ENCODE data around the gene HAP1.

The HAP1 gene

GRCh38 chr17:41773190-41773588, 38.7 kb upstream of the HAP1 start:
- Histone ChIP-seq H3K4me1 (ENCODE audit: control insufficient read depth, insufficient read depth, low read length) (peaks cover 33% of the 10 kb centered on the region), H3K27ac (ENCODE audit: low read depth, low read length) (peak overlapping the region; percentile 57), H3K9ac (ENCODE audit: low read depth, low read length) (no peak overlapping the region), H3K4me3 (ENCODE audit: low read depth, low read length) (no peak overlapping the region), H3K27me3 (ENCODE audit: control insufficient read depth, insufficient read depth, low read length) (no peaks in the 10 kb centered on the region), H3K9me3 (ENCODE audit: control insufficient read depth, insufficient read depth, low read length) (no peaks in the 10 kb centered on the region), H3K36me3 (ENCODE audit: control insufficient read depth, insufficient read depth, low read length) (peaks cover 32% of the 10 kb centered on the region)

GRCh38 chr17:41772586-41773189, 38.2 kb upstream of the HAP1 start:
- Histone ChIP-seq H3K27me3 (ENCODE audit: control insufficient read depth, insufficient read depth, low read length) (no peaks in the 10 kb centered on the region), H3K27ac (ENCODE audit: low read depth, low read length) (peak overlapping the region; percentile 57), H3K4me3 (ENCODE audit: low read depth, low read length) (no peak overlapping the region), H3K9ac (ENCODE audit: low read depth, low read length) (no peak overlapping the region), H3K36me3 (ENCODE audit: control insufficient read depth, insufficient read depth, low read length) (peaks cover 34% of the 10 kb centered on the region), H3K9me3 (ENCODE audit: control insufficient read depth, insufficient read depth, low read length) (no peaks in the 10 kb centered on the region), H3K4me1 (ENCODE audit: control insufficient read depth, insufficient read depth, low read length) (peaks cover 33% of the 10 kb centered on the region)

GRCh38 chr17:41772218-41772585, 37.8 kb upstream of the HAP1 start:
- Histone ChIP-seq H3K9ac (ENCODE audit: low read depth, low read length) (no peak overlapping the region), H3K4me1 (ENCODE audit: control insufficient read depth, insufficient read depth, low read length) (peaks cover 30% of the 10 kb centered on the region), H3K36me3 (ENCODE audit: control insufficient read depth, insufficient read depth, low read length) (peaks cover 39% of the 10 kb centered on the region), H3K4me3 (ENCODE audit: low read depth, low read length) (no peak overlapping the region), H3K27me3 (ENCODE audit: control insufficient read depth, insufficient read depth, low read length) (no peaks in the 10 kb centered on the region), H3K9me3 (ENCODE audit: control insufficient read depth, insufficient read depth, low read length) (no peaks in the 10 kb centered on the region), H3K27ac (ENCODE audit: low read depth, low read length) (no peak overlapping the region)

GRCh38 chr17:41771389-41772206, 37.2 kb upstream of the HAP1 start:
- no peak overlapping the region for H3K27ac ChIP-seq (ENCODE audit: low read depth, low read length)
- H3K4me1 ChIP-seq (ENCODE audit: control insufficient read depth, insufficient read depth, low read length): peaks cover 30% of the 10 kb centered on the region
- H3K9ac ChIP-seq (ENCODE audit: low read depth, low read length): no peak overlapping the region
- no peak overlapping the region for H3K4me3 ChIP-seq (ENCODE audit: low read depth, low read length)
- H3K36me3 ChIP-seq (ENCODE audit: control insufficient read depth, insufficient read depth, low read length): peaks cover 44% of the 10 kb centered on the region
- no peaks in the 10 kb centered on the region for H3K9me3 ChIP-seq (ENCODE audit: control insufficient read depth, insufficient read depth, low read length)
- H3K27me3 ChIP-seq (ENCODE audit: control insufficient read depth, insufficient read depth, low read length): no peaks in the 10 kb centered on the region

GRCh38 chr17:41769985-41770384, 35.5 kb upstream of the HAP1 start:
- Histone ChIP-seq H3K27me3 (ENCODE audit: control insufficient read depth, insufficient read depth, low read length) (no peaks in the 10 kb centered on the region), H3K4me3 (ENCODE audit: low read depth, low read length) (no peak overlapping the region), H3K4me1 (ENCODE audit: control insufficient read depth, insufficient read depth, low read length) (peaks cover 19% of the 10 kb centered on the region), H3K27ac (ENCODE audit: low read depth, low read length) (no peak overlapping the region), H3K9me3 (ENCODE audit: control insufficient read depth, insufficient read depth, low read length) (no peaks in the 10 kb centered on the region), H3K36me3 (ENCODE audit: control insufficient read depth, insufficient read depth, low read length) (peaks cover 56% of the 10 kb centered on the region), H3K9ac (ENCODE audit: low read depth, low read length) (no peak overlapping the region)

GRCh38 chr17:41769346-41769862, 35.0 kb upstream of the HAP1 start:
- Histone ChIP-seq H3K4me1 (ENCODE audit: control insufficient read depth, insufficient read depth, low read length) (peaks cover 19% of the 10 kb centered on the region), H3K4me3 (ENCODE audit: low read depth, low read length) (no peak overlapping the region), H3K36me3 (ENCODE audit: control insufficient read depth, insufficient read depth, low read length) (peaks cover 62% of the 10 kb centered on the region), H3K27me3 (ENCODE audit: control insufficient read depth, insufficient read depth, low read length) (no peaks in the 10 kb centered on the region), H3K9me3 (ENCODE audit: control insufficient read depth, insufficient read depth, low read length) (no peaks in the 10 kb centered on the region), H3K27ac (ENCODE audit: low read depth, low read length) (no peak overlapping the region), H3K9ac (ENCODE audit: low read depth, low read length) (no peak overlapping the region)

- Histone ChIP-seq H3K9me3 (ENCODE audit: control insufficient read depth, insufficient read depth, low read length) (no peaks in the 10 kb centered on the region), H3K4me3 (ENCODE audit: low read depth, low read length) (no peak overlapping the region), H3K9ac (ENCODE audit: low read depth, low read length) (no peak overlapping the region), H3K27me3 (ENCODE audit: control insufficient read depth, insufficient read depth, low read length) (no peaks in the 10 kb centered on the region), H3K4me1 (ENCODE audit: control insufficient read depth, insufficient read depth, low read length) (peaks cover 17% of the 10 kb centered on the region), H3K27ac (ENCODE audit: low read depth, low read length) (no peak overlapping the region), H3K36me3 (ENCODE audit: control insufficient read depth, insufficient read depth, low read length) (peaks cover 66% of the 10 kb centered on the region)
These were observed 34.3 kb upstream of the HAP1 start for GRCh38 chr17:41768682-41769288.

GRCh38 chr17:41767324-41768042, 33.0 kb upstream of the HAP1 start:
- Histone ChIP-seq H3K36me3 (ENCODE audit: control insufficient read depth, insufficient read depth, low read length) (peaks cover 79% of the 10 kb centered on the region), H3K9ac (ENCODE audit: low read depth, low read length) (no peak overlapping the region), H3K27me3 (ENCODE audit: control insufficient read depth, insufficient read depth, low read length) (no peaks in the 10 kb centered on the region), H3K4me1 (ENCODE audit: control insufficient read depth, insufficient read depth, low read length) (peaks cover 6% of the 10 kb centered on the region), H3K4me3 (ENCODE audit: low read depth, low read length) (no peak overlapping the region), H3K9me3 (ENCODE audit: control insufficient read depth, insufficient read depth, low read length) (no peaks in the 10 kb centered on the region), H3K27ac (ENCODE audit: low read depth, low read length) (no peak overlapping the region)

GRCh38 chr17:41766135-41766534, 31.7 kb upstream of the HAP1 start:
- no peaks in the 10 kb centered on the region for H3K4me1 ChIP-seq (ENCODE audit: control insufficient read depth, insufficient read depth, low read length)
- no peak overlapping the region for H3K9ac ChIP-seq (ENCODE audit: low read depth, low read length)
- H3K36me3 ChIP-seq (ENCODE audit: control insufficient read depth, insufficient read depth, low read length): peaks cover 82% of the 10 kb centered on the region
- H3K4me3 ChIP-seq (ENCODE audit: low read depth, low read length): no peak overlapping the region
- no peaks in the 10 kb centered on the region for H3K9me3 ChIP-seq (ENCODE audit: control insufficient read depth, insufficient read depth, low read length)
- no peak overlapping the region for H3K27ac ChIP-seq (ENCODE audit: low read depth, low read length)
- no peaks in the 10 kb centered on the region for H3K27me3 ChIP-seq (ENCODE audit: control insufficient read depth, insufficient read depth, low read length)

- H3K27ac ChIP-seq (ENCODE audit: low read depth, low read length): no peak overlapping the region
- no peaks in the 10 kb centered on the region for H3K4me1 ChIP-seq (ENCODE audit: control insufficient read depth, insufficient read depth, low read length)
- no peaks in the 10 kb centered on the region for H3K9me3 ChIP-seq (ENCODE audit: control insufficient read depth, insufficient read depth, low read length)
- no peak overlapping the region for H3K9ac ChIP-seq (ENCODE audit: low read depth, low read length)
- H3K4me3 ChIP-seq (ENCODE audit: low read depth, low read length): no peak overlapping the region
- H3K36me3 ChIP-seq (ENCODE audit: control insufficient read depth, insufficient read depth, low read length): peaks cover 75% of the 10 kb centered on the region
- no peaks in the 10 kb centered on the region for H3K27me3 ChIP-seq (ENCODE audit: control insufficient read depth, insufficient read depth, low read length)
These were observed 28.9 kb upstream of the HAP1 start for GRCh38 chr17:41763327-41763726.
